Measurements from ENCODE around the gene PGLYRP2. TPM values are rescaled to one million over a fixed set of nuclear protein-coding genes. Genes with fewer than 3 reads are reported as not detected.

Gene PGLYRP2
- total RNA-seq, 2 experiments from 2014 or later: not detected

GRCh38 chr19:15425321-15425950 lies 53.9 kb downstream of the PGLYRP2 start:
- H3K36me3 Mint-ChIP-seq (ENCODE audit: low read depth): peaks cover 45% of the 10 kb centered on the region
- H3K4me3 ChIP-seq (ENCODE audit: low read length): no peak overlapping the region
- intact Hi-C loops (cut with DNase I, micrococcal nuclease): no loop called here
- H3K9me3 ChIP-seq (ENCODE audit: control insufficient read depth in 1 of 2, insufficient read depth in 1 of 2, low read length in 2 of 2): peaks cover 0 to 17% of the 10 kb centered on the region in 2 experiments
- ATAC-seq (ENCODE audit: poor library complexity) (no peak), DNase-seq (no peak)
- peaks cover 63% of the 10 kb centered on the region for H3K36me3 ChIP-seq (ENCODE audit: insufficient read depth, low read length)
- peaks cover 6% of the 10 kb centered on the region for H3K4me1 Mint-ChIP-seq (ENCODE audit: low read depth)
- H3K27ac Mint-ChIP-seq: no peak overlapping the region
- no peaks in the 10 kb centered on the region for H3K9me3 Mint-ChIP-seq
- H3K27ac ChIP-seq (ENCODE audit: low read depth in 1 of 2, low read length in 2 of 2): no peak overlapping the region
- H3K27me3 Mint-ChIP-seq: no peaks in the 10 kb centered on the region
- no peak overlapping the region for H3K4me3 Mint-ChIP-seq
- H3K27me3 ChIP-seq (ENCODE audit: control insufficient read depth in 1 of 2, insufficient read depth in 2 of 2, low read length in 2 of 2): no peaks in the 10 kb centered on the region
- H3K4me1 ChIP-seq (ENCODE audit: insufficient read depth, low read length): peaks cover 17% of the 10 kb centered on the region
- ChIA-PET CTCF (no interaction called here), POLR2A (no interaction called here)
- TF ChIP-seq CTCF (IDR thresholded peaks at IDR 0.05): no peak

GRCh38 chr19:15424692-15425272 lies 54.5 kb downstream of the PGLYRP2 start:
- H3K27ac Mint-ChIP-seq: no peak overlapping the region
- CTCF ChIA-PET: no interaction called here
- peaks cover 7% of the 10 kb centered on the region for H3K4me1 Mint-ChIP-seq (ENCODE audit: low read depth)
- H3K36me3 Mint-ChIP-seq (ENCODE audit: low read depth): peaks cover 43% of the 10 kb centered on the region
- no peak for DNase-seq
- no peaks in the 10 kb centered on the region for H3K9me3 Mint-ChIP-seq
- Histone ChIP-seq H3K9me3 (ENCODE audit: control insufficient read depth in 1 of 2, insufficient read depth in 1 of 2, low read length in 2 of 2) (peaks cover 0 to 17% of the 10 kb centered on the region in 2 experiments), H3K27ac (ENCODE audit: low read depth in 1 of 2, low read length in 2 of 2) (no peak overlapping the region), H3K4me3 (ENCODE audit: low read length) (no peak overlapping the region), H3K27me3 (ENCODE audit: control insufficient read depth in 1 of 2, insufficient read depth in 2 of 2, low read length in 2 of 2) (no peaks in the 10 kb centered on the region), H3K36me3 (ENCODE audit: insufficient read depth, low read length) (peaks cover 62% of the 10 kb centered on the region), H3K4me1 (ENCODE audit: insufficient read depth, low read length) (peaks cover 11% of the 10 kb centered on the region)
- intact Hi-C loops (cut with DNase I, micrococcal nuclease): no loop called here
- H3K27me3 Mint-ChIP-seq: no peaks in the 10 kb centered on the region
- no peak for ATAC-seq (ENCODE audit: poor library complexity)
- TF ChIP-seq CTCF (IDR thresholded peaks at IDR 0.05): no peak
- POLR2A ChIA-PET: no interaction called here
- no peak overlapping the region for H3K4me3 Mint-ChIP-seq

GRCh38 chr19:15424121-15424520 lies 55.2 kb downstream of the PGLYRP2 start:
- Histone ChIP-seq H3K27ac (ENCODE audit: low read depth in 1 of 2, low read length in 2 of 2) (no peak overlapping the region), H3K36me3 (ENCODE audit: insufficient read depth, low read length) (peaks cover 58% of the 10 kb centered on the region), H3K4me3 (ENCODE audit: low read length) (no peak overlapping the region), H3K9me3 (ENCODE audit: control insufficient read depth in 1 of 2, insufficient read depth in 1 of 2, low read length in 2 of 2) (peaks cover 0 to 17% of the 10 kb centered on the region in 2 experiments), H3K4me1 (ENCODE audit: insufficient read depth, low read length) (peaks cover 13% of the 10 kb centered on the region), H3K27me3 (ENCODE audit: control insufficient read depth in 1 of 2, insufficient read depth in 2 of 2, low read length in 2 of 2) (no peaks in the 10 kb centered on the region)
- H3K36me3 Mint-ChIP-seq (ENCODE audit: low read depth): peaks cover 46% of the 10 kb centered on the region
- no peak overlapping the region for H3K27ac Mint-ChIP-seq
- no peak for DNase-seq
- no peak overlapping the region for H3K4me3 Mint-ChIP-seq
- H3K27me3 Mint-ChIP-seq: no peaks in the 10 kb centered on the region
- no peak for TF ChIP-seq CTCF (IDR thresholded peaks at IDR 0.05)
- ChIA-PET POLR2A (no interaction called here), CTCF (no interaction called here)
- ATAC-seq (ENCODE audit: poor library complexity): no peak
- H3K9me3 Mint-ChIP-seq: no peaks in the 10 kb centered on the region
- peaks cover 12% of the 10 kb centered on the region for H3K4me1 Mint-ChIP-seq (ENCODE audit: low read depth)
- intact Hi-C loops (cut with DNase I, micrococcal nuclease): no loop called here

Data from CD4-positive, alpha-beta T cell (primary cell).